ENCODE data around the gene PRRG2.
"Not testable (repeated sequence)": the region's sequence is repeated elsewhere in the genome, so short reads cannot be mapped to it uniquely, and the experiment has no call there.

Gene PRRG2

GRCh38 chr19:49613374-49613773 lies 32.3 kb downstream of the PRRG2 start:
- DNase-seq, result no peak

GRCh38 chr19:49614096-49614833 lies 33.1 kb downstream of the PRRG2 start:
- no peak for DNase-seq

- DNase-seq, result no peak
Observed at GRCh38 chr19:49615861-49616260, 34.7 kb downstream of the PRRG2 start.

- DNase-seq, result no peak
Observed at GRCh38 chr19:49616532-49616931, 35.4 kb downstream of the PRRG2 start.

GRCh38 chr19:49616945-49617344 lies 35.8 kb downstream of the PRRG2 start:
- DNase-seq, result no peak

- not testable (repeated sequence) for DNase-seq
Observed at GRCh38 chr19:49617860-49618259, 36.7 kb downstream of the PRRG2 start.

- no peak for DNase-seq
Observed at GRCh38 chr19:49624967-49625910, 44.1 kb downstream of the PRRG2 start.

GRCh38 chr19:49626226-49626625 lies 45.1 kb downstream of the PRRG2 start:
- no peak for DNase-seq

- no peak for DNase-seq
Observed at GRCh38 chr19:49629659-49630058, 48.5 kb downstream of the PRRG2 start.

GRCh38 chr19:49631014-49631588 lies 50.0 kb downstream of the PRRG2 start:
- no peak for DNase-seq

- no peak for DNase-seq
Observed at GRCh38 chr19:49631610-49632192, 50.6 kb downstream of the PRRG2 start.

- no peak for DNase-seq
Observed at GRCh38 chr19:49632576-49632975, 51.5 kb downstream of the PRRG2 start.

GRCh38 chr19:49633273-49633672 lies 52.2 kb downstream of the PRRG2 start:
- DNase-seq, result not testable (repeated sequence)

GRCh38 chr19:49635530-49636232 lies 54.6 kb downstream of the PRRG2 start:
- no peak for DNase-seq

GRCh38 chr19:49636233-49636932 lies 55.3 kb downstream of the PRRG2 start:
- no peak for DNase-seq

- DNase-seq, result no peak
Observed at GRCh38 chr19:49637821-49638738, 57.0 kb downstream of the PRRG2 start.

GRCh38 chr19:49639401-49640112 lies 58.4 kb downstream of the PRRG2 start:
- no peak for DNase-seq

GRCh38 chr19:49640113-49640898 lies 59.2 kb downstream of the PRRG2 start, which contains the start of gene RRAS:
Gene RRAS (minus strand): TSS chr19:49640143. CDS start chr19:49640098, 45 bp downstream.
- DNase-seq, result peak; percentile 95 to 98 (median 96)
